NCI-H2196 (cell line): ENCODE results near the gene CHRFAM7A.
"Not testable (repeated sequence)": the region's sequence is repeated elsewhere in the genome, so short reads cannot be mapped to it uniquely, and the experiment has no call there.

Experiments
- DNase-seq: peaks from one replicate; lab custom pipeline; 2025; ENCODE audit not compliant: unreplicated experiment; lab: John Stamatoyannopoulos, UW

CHRFAM7A gene

DNA sequence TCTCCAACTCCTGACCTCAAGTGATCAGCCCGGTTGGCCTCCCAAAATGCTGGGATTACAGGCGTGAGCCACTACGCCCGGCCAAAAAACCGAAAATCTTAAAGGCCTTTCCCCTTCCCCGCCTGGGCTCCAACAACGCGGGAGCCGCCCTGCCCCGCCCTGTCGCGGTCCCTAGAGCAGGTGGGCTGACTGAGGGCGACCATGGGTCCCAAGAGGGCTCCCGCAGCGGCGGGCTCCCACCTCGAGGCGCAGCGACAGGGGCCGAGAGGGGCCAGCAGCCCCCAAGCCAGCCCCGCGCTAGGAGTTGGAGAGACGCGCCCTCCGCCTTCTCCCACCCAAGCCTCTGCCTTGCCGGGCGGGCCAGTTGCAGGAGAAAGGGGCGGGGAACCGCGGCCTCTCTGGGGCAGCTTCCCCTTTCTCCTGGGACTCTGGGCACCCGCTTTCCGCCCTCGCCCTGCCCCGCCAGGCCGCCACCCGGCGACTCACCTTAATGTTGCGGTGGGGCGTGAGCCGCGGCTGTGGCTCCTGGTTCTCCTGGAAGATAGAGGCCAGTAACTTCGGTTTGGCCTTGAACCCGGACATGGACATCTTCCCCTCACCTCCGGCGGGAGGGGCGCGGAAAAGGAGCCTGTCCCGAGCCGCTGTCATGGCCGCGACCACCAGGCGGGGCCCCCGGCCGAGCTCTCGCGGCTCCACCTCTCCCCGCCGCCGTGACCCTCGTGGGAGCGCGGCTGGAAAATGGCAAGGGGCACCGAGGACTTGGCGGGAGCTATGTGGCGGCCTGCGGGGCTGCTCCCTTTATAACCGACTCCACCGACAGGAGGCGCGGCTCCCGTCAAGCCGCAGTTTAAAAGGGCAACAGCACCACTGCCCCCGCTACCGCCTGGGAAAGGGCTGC is at the start of gene CHRFAM7A:
TSS of gene CHRFAM7A (minus strand) at position 775 of the 898 bp plus-strand sequence. CDS start 10,189 bp downstream, outside the sequence.
- not testable (repeated sequence) for DNase-seq

DNA sequence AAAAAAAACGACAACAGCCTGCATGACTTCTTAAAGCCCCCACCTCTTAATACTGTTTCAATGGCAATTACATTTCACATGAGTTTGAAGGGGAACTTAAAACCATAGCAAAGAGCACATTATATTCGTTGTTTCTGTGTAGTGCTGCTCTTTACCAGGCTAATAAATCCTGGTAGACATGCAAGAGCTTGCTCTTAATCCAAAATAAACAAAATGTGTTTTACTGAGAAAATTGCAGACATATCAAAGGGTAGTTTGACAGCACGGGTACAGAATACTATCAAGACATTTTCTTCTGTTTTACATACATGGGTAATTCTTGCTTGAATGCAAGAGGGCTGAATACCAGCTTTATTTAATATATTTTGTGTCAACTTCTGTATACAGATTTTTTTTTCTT is 45.0 kb upstream of the CHRFAM7A start:
- not testable (repeated sequence) for DNase-seq

DNA sequence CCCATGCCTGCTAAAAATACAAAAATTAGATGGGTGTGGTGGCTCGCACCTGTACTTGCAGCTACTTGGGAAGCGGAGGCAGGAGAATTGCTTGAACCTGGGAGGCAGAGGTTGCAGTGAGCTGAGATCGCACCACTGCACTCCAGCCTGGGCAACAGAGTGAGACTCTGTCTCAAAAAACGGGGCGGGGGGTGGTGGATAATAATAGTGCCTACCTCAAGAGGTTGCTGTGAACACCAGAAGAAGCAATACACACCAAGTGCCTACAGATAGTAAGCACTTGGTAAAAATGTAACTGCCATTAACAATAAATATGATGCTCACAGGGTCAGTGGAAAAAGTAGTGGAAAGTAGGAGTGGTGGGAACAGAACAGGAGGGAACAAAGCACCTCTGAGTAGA is 42.5 kb upstream of the CHRFAM7A start:
- DNase-seq: not testable (repeated sequence)

DNA sequence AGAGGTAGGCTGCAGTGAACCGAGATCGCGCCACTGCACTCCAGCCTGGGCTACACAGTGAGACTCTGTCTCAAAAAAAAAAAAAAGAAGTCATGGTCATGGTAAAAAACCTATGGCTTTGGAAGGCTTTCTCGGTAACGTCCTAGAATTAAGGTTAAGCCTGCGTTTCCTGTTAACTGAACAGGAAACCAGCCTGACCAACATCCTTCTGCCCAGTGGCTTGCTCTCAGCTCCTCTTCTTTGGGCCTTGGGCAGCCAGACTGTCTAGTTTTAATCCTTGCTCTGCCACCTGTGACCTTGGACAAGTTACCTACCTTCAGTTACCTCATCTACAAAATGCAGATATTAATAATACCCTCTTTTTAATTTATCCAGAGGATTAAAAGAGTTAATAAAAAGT is 27.4 kb upstream of the CHRFAM7A start:
- not testable (repeated sequence) for DNase-seq

DNA sequence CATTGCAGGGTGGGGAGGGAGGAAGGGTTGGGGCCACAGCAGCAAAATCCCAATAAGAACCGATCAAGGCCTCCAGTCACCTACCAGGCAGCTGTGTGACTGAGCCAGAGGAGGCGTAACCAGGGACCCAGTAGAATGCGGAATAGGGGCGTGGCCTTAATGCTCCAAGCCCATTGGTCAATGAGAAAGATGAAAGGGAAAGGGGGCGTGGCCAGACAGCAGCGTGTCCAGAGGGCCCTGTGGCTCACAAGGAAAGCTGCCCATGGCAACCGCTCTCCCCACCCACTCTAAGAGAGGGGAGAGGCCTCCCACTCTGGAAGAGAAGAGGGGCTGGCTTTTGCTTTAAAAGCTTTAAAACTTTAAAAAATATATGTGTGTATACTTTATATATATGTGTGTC is 20.8 kb upstream of the CHRFAM7A start, which contains the start of gene GOLGA8R:
TSS of gene GOLGA8R (minus strand) at position 101 of the 400 bp plus-strand sequence. CDS start at position 3, 98 bp downstream.
- not testable (repeated sequence) for DNase-seq

DNA sequence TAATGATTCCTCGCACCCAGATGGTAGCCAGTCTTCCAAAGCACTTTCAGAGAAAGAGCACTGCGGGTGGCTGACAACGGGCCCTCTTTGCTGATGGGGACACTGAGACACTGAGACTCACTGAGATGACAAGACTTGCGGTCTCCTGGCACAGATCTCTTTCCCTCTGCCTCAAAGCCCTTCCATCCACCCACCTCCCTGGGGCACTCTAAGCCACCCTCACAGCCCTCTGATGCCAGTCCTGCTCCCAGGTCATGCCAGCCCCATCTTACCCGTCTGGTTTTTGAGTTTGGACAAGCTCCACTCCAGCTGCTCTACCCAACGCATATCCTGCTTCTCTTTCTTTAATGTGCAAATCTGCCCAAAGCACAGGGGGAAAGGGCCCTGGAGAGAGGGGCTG is 14.3 kb upstream of the CHRFAM7A start:
- DNase-seq: not testable (repeated sequence)

DNA sequence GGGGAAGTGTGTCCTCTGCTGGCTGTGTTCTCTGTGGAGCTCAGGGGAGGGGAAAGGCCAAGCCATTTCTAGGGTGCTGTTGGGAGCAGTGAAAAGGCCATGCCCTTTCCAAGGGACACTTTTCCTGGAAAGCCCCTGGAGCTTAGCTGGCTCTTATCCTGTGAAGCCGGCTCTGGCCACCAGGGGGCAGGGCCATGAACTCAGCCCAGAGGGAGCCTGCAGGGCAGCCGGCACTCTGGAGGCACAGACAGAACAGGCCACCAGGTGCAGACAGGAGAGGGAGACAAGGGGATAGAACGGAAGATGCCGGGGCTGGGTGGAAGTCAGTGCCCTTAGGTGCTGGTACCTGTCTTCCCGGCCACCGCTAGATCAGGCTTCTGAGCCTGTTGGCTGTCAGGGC is 5.6 kb upstream of the CHRFAM7A start:
- not testable (repeated sequence) for DNase-seq

DNA sequence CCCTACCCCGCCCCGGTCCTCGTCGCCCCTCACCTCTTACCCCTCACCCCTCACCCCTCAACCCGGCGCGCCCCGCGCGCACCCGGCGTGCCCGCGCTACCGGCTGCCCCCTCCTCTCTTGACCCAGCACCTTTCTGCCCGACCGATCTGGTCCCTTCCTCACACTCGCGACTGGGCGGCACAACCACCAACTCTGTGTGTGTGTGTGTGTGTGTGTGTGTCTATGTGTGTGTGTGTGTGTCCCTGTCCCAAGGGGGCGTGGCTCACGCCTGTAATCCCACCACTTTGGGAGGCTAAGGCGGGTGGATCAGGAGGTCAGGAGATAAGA is 288 bp upstream of the CHRFAM7A start:
- DNase-seq: not testable (repeated sequence)

DNA sequence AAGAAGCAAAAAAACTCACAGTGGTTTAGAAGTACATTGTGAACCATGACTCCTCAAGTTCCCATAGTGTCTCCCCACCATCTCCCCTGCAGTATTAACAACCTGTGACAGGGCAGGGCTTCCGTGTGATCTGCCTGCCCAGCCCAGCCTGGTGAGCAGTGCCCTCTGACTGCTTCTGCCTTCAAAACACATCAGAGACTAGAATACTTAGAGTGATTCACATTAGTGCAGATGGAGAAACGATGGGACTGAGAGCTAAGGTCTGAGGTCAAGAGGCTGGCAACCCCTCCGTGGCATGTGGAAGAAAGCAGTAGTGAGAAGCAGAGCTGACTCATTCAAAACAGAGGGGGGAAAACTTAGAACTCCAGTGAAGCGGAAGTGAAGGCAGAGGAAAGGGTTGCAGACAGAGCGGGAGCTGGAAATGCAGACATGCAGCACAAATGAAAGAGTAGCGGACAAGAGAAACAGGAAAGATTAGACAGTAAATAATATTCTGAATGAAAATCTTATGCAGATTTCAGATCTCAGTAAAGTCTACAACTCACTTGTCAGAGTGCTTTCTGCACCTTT is 6.9 kb downstream of the CHRFAM7A start:
- DNase-seq: not testable (repeated sequence)

DNA sequence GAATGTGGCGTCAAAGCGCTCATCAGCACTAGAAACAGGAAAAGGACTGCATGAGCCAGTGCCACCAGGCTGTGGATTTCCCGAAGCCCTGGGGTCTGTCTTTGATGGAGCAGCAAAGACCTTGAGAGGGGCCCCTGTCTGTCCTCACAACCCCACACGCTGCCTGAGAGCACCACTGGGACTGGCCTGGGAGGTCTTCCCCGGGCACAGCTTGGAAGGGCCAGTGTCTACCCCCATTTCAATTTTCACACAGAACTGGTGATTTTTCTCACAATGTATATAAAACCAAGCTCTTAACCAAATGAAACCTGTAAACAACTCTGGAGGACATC is 16.3 kb downstream of the CHRFAM7A start:
- not testable (repeated sequence) for DNase-seq

DNA sequence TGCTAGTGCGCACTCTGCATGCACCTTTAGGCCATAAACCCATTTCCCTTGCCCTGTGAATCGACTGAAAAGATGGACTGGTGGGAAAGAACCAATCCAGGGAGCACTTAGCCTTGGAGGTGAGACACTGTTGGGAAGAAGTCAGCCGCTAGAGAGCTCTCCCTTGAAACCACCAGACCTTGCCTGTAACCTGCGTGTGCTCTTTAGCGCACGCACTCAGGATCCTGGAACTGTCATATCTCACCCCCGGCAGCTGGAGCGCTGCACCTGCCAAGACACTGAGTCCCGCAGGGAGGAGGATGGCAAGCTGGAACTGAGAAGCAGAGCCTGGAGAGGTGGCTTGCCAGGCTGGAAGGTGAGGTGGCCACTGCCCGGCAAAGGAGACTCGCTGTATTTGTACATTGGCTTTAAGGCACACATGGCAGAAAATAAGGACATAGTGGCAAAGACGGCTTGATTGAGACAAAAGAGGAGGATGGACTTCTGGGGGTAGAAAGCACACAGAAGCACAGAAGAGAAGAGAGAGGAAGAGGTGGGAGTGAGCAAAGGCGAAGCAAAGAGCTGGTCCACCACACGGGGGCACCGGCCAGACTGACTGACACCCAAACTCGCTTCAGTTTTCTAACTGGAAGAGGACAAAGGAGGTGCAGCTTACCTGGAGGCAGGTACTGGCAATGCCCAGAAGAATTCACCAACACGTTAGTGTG is 16.8 kb downstream of the CHRFAM7A start:
- DNase-seq: not testable (repeated sequence)

DNA sequence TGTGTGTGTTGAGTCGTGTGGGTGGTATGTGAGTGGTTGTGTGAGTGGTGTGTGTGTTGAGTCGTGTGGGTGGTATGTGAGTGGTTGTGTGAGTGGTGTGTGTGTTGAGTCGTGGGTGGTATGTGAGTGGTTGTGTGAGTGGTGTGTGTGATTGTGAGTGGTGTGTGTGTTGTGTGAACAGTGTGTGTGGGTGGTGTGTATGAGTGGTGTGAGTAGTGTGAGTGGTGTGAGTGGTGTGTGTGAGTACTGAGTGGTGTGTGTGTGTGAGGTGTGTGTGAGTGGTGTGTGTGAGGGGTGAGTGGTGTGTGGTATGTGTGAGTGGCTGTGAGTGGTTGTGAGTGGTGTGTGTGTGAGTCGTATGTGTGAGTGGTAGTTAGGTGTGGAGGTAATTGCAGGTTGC is 17.5 kb downstream of the CHRFAM7A start:
- DNase-seq: not testable (repeated sequence)

DNA sequence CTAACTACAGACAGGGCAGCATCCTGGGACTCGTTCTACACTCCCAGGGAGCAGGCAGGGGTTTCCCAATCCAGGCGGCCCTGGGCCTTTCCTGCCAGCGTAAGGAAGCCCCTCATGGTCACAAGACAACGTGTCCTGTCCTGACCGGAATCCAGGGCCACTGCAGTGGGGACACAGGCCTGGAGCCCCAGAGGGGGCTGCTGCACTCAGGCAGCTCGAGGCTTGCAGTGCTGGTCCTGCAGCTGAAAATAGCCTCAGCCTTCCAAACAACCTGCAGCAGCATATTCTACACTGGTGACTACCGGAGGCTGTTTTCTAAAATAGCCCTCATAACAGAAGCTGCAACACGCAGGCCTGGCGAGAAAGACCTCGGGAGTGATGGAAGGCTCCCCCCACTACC is 18.5 kb downstream of the CHRFAM7A start:
- not testable (repeated sequence) for DNase-seq

DNA sequence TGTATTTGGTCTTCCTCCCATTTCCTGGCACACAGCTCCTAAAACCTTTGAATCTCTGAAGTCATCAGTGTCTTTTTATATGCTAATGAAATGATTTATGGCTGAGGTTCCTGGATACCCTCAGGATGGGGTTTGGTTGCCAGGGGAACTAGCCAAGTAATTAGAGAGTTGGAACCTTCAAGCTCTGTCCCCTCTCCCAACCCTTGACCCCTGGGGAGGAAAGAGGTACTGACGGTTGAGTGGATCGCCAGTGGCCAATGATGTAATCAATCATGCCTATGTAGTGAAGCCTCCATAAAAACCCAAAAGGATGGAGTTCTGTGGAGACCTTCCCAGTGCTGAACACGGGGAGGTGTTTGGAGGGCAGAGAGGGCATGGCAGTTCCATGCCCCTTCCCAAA is 25.1 kb downstream of the CHRFAM7A start:
- not testable (repeated sequence) for DNase-seq

DNA sequence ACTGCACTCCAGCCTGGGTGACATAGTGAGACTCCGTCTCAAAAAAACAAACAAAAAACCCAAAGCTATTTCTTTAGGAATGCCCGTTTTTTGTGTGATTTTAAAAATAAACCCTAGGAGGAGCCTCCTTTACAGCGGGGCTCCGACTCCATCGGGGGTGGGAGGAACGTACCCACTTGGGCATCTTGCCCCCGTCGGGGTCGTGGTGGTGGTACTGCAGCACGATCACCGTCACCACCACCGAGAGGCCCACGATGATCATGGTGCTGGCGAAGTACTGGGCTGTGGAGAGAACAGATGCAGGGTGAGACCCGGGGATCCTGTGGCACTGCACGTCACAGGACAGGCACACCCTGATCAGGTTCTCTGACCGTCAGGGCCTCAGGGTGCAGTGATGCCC is 26.1 kb downstream of the CHRFAM7A start:
- not testable (repeated sequence) for DNase-seq

DNA sequence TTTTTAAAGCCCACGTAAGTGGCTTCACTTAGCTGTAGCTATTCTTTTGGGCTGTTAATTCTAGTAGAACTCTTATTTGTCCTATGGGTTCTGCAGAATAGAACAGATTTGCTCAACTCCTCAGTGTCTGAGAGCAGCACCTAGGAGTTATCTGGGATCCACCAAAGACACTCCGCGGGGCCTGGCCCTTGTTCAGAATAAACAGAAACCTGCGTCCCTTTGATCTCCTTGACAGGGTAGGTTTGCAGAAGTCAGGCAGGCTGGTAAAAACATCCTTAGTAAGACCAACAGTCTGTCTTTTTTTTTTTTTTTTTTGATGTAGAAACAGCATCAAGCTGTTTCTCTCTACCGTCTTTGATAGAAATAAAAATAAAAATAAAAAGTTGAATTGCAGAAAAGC is 31.9 kb downstream of the CHRFAM7A start:
- not testable (repeated sequence) for DNase-seq

DNA sequence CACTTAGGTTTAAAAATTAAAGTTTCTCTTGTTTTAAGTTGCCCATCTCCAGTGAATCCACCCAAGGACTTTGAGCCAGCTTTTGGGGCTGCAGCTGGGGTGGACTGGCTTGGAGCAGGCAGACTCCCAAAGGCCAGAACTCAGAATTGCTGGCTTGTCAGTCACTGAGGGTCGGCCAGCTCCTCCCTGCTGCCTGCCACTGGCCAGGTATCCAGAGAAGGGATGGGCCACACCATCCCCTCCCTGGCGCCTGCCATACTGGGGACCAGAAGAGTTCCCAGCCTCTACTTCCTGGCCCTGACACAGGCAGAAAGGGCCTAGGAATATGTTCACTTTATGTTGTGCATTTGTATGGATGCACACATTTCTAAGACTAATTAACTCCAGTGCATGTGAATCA is 32.4 kb downstream of the CHRFAM7A start:
- DNase-seq: not testable (repeated sequence)

DNA sequence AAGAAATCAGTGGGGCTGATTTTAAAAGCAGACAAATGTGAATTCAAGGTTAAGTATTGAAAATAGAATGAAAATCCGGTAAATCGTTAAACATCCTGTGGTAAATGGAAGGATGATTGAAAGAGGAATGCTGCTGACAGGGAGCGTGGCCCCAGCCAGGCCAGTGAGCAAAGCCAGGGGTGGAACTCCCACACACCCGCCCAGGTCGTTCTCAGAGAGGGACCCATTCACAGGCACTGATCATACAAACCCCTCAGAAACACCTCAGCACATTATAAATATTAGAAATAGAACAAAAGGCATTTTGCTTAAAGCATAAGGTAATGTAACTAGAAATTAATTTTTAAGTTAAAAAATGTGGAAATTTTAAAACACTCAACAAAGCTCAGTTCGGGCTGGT is 38.3 kb downstream of the CHRFAM7A start:
- not testable (repeated sequence) for DNase-seq

DNA sequence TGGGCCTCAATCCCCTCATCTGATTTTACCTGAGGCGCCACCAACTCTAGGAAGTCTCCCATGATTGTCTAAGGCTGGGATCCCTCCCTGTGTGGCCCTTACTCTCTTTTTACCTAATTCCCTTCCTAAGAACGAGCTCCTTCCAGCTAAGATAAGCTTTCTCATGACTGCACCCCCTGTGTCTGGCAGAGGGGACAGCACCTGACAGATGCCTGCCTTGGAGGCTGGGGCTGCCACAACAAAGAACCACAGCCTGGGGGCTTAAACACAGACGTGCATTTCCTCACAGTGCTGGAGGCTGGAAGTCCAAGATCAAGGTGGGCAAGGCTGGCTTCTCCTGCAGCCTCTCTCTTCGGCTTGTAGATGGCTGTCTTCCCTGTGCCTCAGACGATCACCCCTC is 43.5 kb downstream of the CHRFAM7A start:
- DNase-seq: not testable (repeated sequence)

DNA sequence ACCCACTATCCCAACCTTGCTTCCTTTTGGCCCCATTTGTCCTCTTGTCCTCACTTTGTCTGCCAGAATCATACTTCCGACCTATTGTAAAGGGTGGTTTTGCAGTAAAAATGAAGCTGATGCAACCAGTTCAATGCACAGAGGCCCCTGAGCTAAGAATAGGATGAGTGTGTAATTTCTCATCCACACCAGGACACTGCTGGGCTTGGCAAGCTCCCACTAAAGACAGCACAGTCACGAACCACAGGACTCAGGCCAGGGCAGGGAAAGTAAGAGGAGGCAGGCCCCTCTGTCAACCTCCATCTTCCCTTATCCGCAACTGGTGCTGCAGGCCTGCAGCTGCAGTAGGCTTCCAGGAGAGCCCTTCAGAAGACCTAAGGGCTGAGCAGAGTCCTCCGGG is 56.8 kb downstream of the CHRFAM7A start:
- DNase-seq: not testable (repeated sequence)

DNA sequence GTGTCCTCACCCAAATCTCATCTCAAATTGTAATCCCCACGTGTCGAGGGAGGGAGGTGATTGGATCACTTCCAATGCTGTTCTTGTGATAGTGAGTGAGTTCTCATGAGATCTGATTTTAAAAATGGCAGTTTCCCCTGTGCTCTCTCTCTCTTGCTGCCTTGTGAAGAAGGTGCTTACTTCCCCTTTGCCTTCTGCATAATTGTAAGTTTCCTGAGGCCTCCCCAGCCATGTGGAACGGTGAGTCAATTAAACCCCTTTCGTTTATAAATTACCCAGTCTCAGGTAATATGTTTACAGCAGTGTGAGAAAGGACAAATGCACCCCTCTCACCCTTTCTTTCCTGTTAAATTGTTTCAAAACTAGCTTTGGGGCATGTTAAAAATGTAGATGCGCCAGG is 59.2 kb downstream of the CHRFAM7A start:
- DNase-seq: not testable (repeated sequence)

DNA sequence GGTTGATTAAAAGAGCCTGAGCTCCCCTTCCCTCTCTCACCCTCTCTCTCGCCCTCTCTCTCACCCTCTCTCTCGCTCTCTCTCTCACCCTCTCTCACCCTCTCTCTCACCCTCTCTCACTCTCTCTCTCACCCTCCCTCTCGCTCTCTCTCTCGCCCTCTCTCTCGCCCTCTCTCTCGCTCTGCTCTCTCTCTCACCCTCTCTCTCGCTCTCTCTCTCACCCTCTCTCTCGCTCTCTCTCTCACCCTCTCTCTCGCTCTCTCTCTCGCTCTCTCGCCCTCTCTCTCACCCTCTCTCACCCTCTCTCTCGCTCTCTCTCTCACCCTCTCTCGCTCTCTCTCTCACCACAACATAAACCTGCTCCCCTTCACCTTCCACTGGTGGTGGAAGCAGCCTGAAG is 67.2 kb downstream of the CHRFAM7A start:
- not testable (repeated sequence) for DNase-seq
